GM23248 (cell line): ENCODE data around the gene CT45A2.
"Not testable (repeated sequence)": the region's sequence is repeated elsewhere in the genome, so short reads cannot be mapped to it uniquely, and the experiment has no call there.

Experiments
- EZH2 ChIP-seq: fragments of 200-600 bp; sonication (generic); IDR thresholded peaks from 2 replicates; pipeline ENCODE4 v1.6.1; 2018; ENCODE audit warnings: antibody characterized with exemption, mild to moderate bottlenecking; ENCODE audit not compliant: insufficient read depth, poor library complexity, severe bottlenecking
- EZH2phosphoT487 ChIP-seq: fragments of 200-600 bp; sonication (generic); IDR thresholded peaks from 2 replicates; pipeline ENCODE4 v1.6.1; 2018; ENCODE audit warnings: antibody characterized with exemption, moderate library complexity, mild to moderate bottlenecking, low read depth; ENCODE audit not compliant: insufficient read depth

GRCh38 chrX:135837180-135837579 is 17.4 kb upstream of the CT45A2 start, which contains the start of gene CT45A7:
- not testable (repeated sequence) for TF ChIP-seq EZH2phosphoT487, EZH2
